OCI-LY1 (cell line): ENCODE results near the gene HIF1AN.

Experiments used
- H2AFZ ChIP-seq: fragments of 200-600 bp; sonication (generic), shearing (Covaris generic); 2 replicates; pipeline ENCODE4 v1.6.0; 2014; ENCODE audit warnings: antibody characterized with exemption, mild to moderate bottlenecking, low read length
- H3F3A ChIP-seq: fragments of 200-600 bp; sonication (generic), shearing (Covaris generic); 2 replicates; pipeline ENCODE4 v1.6.0; 2014; ENCODE audit warnings: mild to moderate bottlenecking, antibody characterized with exemption, low read length, moderate library complexity; ENCODE audit not compliant: insufficient read depth
- H3K27ac ChIP-seq: fragments of 200-600 bp; sonication (generic); 2 replicates; pipeline ENCODE4 v1.5.1; 2014; ENCODE audit warnings: low read length, mixed run types, mild to moderate bottlenecking, low read depth; ENCODE audit not compliant: poor library complexity, severe bottlenecking
- H3K27me3 ChIP-seq: fragments of 200-600 bp; sonication (generic); 2 replicates; pipeline ENCODE4 v1.6.0; 2014; ENCODE audit warnings: antibody characterized with exemption, mild to moderate bottlenecking, low read length, moderate library complexity; ENCODE audit not compliant: insufficient read depth
- H3K36me3 ChIP-seq: fragments of 200-600 bp; sonication (generic); 2 replicates; pipeline ENCODE4 v1.6.1; 2014; ENCODE audit warnings: mild to moderate bottlenecking, antibody characterized with exemption, low read length, moderate library complexity, mixed read lengths; ENCODE audit not compliant: insufficient read depth
- H3K4me1 ChIP-seq: fragments of 200-600 bp; sonication (generic); 2 replicates; pipeline ENCODE4 v1.5.1; 2014; ENCODE audit warnings: mild to moderate bottlenecking, low read length, moderate library complexity; ENCODE audit not compliant: insufficient read depth, severe bottlenecking
- H3K4me2 ChIP-seq: fragments of 200-600 bp; sonication (generic), shearing (Covaris generic); 2 replicates; pipeline ENCODE4 v1.6.1; 2014; ENCODE audit warnings: low read length
- H3K4me3 ChIP-seq: fragments of 200-600 bp; sonication (generic); 2 replicates; pipeline ENCODE4 v1.5.1; 2014; ENCODE audit warnings: low read length, low read depth, mild to moderate bottlenecking, mixed read lengths; ENCODE audit not compliant: poor library complexity, severe bottlenecking
- H3K79me2 ChIP-seq: fragments of 200-600 bp; shearing (Covaris generic); 2 replicates; pipeline ENCODE4 v1.6.1; 2016; ENCODE audit warnings: mixed run types, low read length, mixed read lengths; ENCODE audit not compliant: insufficient read depth
- H3K9ac ChIP-seq: fragments of 200-600 bp; sonication (generic), shearing (Covaris generic); 2 replicates; pipeline ENCODE4 v1.6.1; 2014; ENCODE audit warnings: mild to moderate bottlenecking, low read length, mixed read lengths
- H3K9me2 ChIP-seq: fragments of 200-600 bp; sonication (generic), shearing (Covaris generic); 2 replicates; pipeline ENCODE4 v1.6.1; 2014; ENCODE audit warnings: low read depth, mild to moderate bottlenecking, low read length, mixed read lengths
- H3K9me3 ChIP-seq: fragments of 200-600 bp; shearing (Covaris generic); 2 replicates; pipeline ENCODE4 v1.6.1; 2014; ENCODE audit warnings: low read length, mixed read lengths
- H4K20me1 ChIP-seq: fragments of 200-600 bp; sonication (generic), shearing (Covaris generic); 2 replicates; pipeline ENCODE4 v1.6.0; 2016; ENCODE audit warnings: mild to moderate bottlenecking, low read length; ENCODE audit not compliant: insufficient read depth
- CTCF ChIP-seq: fragments of 200-600 bp; sonication (generic), shearing (Covaris generic); IDR thresholded peaks from 2 replicates; pipeline ENCODE4 v1.5.1; 2017; ENCODE audit warnings: mild to moderate bottlenecking, antibody characterized with exemption, low read length, moderate library complexity, mixed read lengths
- EZH2 ChIP-seq: fragments of 200-600 bp; sonication (generic), shearing (Covaris generic); IDR thresholded peaks from 2 replicates; pipeline ENCODE4 v1.8.0; 2017; ENCODE audit warnings: borderline replicate concordance, mixed run types, mild to moderate bottlenecking, antibody characterized with exemption, low read length, moderate library complexity, mixed read lengths

Gene HIF1AN

GRCh38 chr10:100528123-100528886, 7.4 kb upstream of the HIF1AN start:
- Histone ChIP-seq H3K79me2 (peaks cover 17% of the 10 kb centered on the region; the same call in 1 of the 2 replicates), H3K36me3 (peaks cover 29% of the 10 kb centered on the region), H3K27ac (peak overlapping the region; percentile 60), H3K9me3 (no peaks in the 10 kb centered on the region), H3K4me3 (peak overlapping the region; percentile 91), H3F3A (no peaks in the 10 kb centered on the region), H3K4me1 (peaks cover 17% of the 10 kb centered on the region), H4K20me1 (no peaks in the 10 kb centered on the region), H2AFZ (no peak overlapping the region), H3K9ac (peak overlapping the region; percentile 94), H3K27me3 (no peaks in the 10 kb centered on the region), H3K4me2 (peak overlapping the region; percentile 83), H3K9me2 (no peaks in the 10 kb centered on the region)
- TF ChIP-seq EZH2: no peak
- TF ChIP-seq CTCF: no peak

- Histone ChIP-seq H3K79me2 (peaks cover 17% of the 10 kb centered on the region; the same call in 1 of the 2 replicates), H3K36me3 (peaks cover 23% of the 10 kb centered on the region), H3K27me3 (no peaks in the 10 kb centered on the region), H3K4me2 (peak overlapping the region; percentile 83), H3K9me2 (no peaks in the 10 kb centered on the region), H3F3A (no peaks in the 10 kb centered on the region), H3K9me3 (no peaks in the 10 kb centered on the region), H3K4me1 (peaks cover 17% of the 10 kb centered on the region), H4K20me1 (no peaks in the 10 kb centered on the region), H3K4me3 (peak overlapping the region; percentile 91), H3K27ac (peak overlapping the region; percentile 60), H2AFZ (no peak overlapping the region), H3K9ac (peak overlapping the region; percentile 94)
- TF ChIP-seq CTCF: no peak
- no peak for TF ChIP-seq EZH2
These were observed 6.7 kb upstream of the HIF1AN start for GRCh38 chr10:100528921-100529474.

- H3K4me1 ChIP-seq: peaks cover 17% of the 10 kb centered on the region
- H3K9ac ChIP-seq: peak within 1 kb of the TSS; percentile 94
- H3K36me3 ChIP-seq: peaks cover 18% of the 10 kb centered on the region
These were observed 6.1 kb upstream of the HIF1AN start, which contains the start of gene NDUFB8 for GRCh38 chr10:100529475-100530298. Gene NDUFB8, minus strand, starts transcription at chr10:100529871. Its CDS starts 20 bp downstream, at chr10:100529851.

More at GRCh38 chr10:100529475-100530298, 6.1 kb upstream of the HIF1AN start, which contains the start of gene NDUFB8:
- Histone ChIP-seq H3F3A (no peaks in the 10 kb centered on the region), H2AFZ (peak within 1 kb of the TSS; percentile 40; the same call in 1 of the 2 replicates), H3K27me3 (no peaks in the 10 kb centered on the region), H3K4me2 (peak within 1 kb of the TSS; percentile 83), H3K4me3 (peak within 1 kb of the TSS; percentile 91), H3K27ac (peak within 1 kb of the TSS; percentile 60), H3K9me3 (no peaks in the 10 kb centered on the region), H3K9me2 (no peaks in the 10 kb centered on the region), H4K20me1 (no peaks in the 10 kb centered on the region), H3K79me2 (peaks cover 17% of the 10 kb centered on the region; the same call in 1 of the 2 replicates)
- TF ChIP-seq CTCF (no peak), EZH2 (no peak)
